Right lobe of liver (tissue), 6 donors: Measurements from ENCODE around the gene HLA-DPB1. TPM values are rescaled to one million over a fixed set of nuclear protein-coding genes. Genes with fewer than 3 reads are reported as not detected.

Experiments
- ATAC-seq, 4 donors: fragments of 200-7000 bp; cut with Tn5 transposase; one replicate each; pipeline ENCODE4 v1.9.1; 2020; ENCODE audit warnings: mild to moderate bottlenecking in 4 of 4, moderate library complexity in 4 of 4
- DNase-seq, 3 donors: peaks; one replicate each; pipeline ENCODE4 v3.0.0-alpha.2; 2020
- H3K27ac ChIP-seq, 3 donors: fragments of 200-600 bp; one replicate each; pipeline ENCODE4 v1.8.0; 2022
- H3K27me3 ChIP-seq, 2 donors: fragments of 200-600 bp; one replicate each; pipeline ENCODE4 v1.8.0; 2022
- H3K36me3 ChIP-seq, 4 donors: fragments of 200-600 bp; sonication (generic) in 1 of 4; one replicate each; pipeline versions ENCODE4 v1.5.1 to v1.8.0; 2017 to 2022; ENCODE audit warnings: control low read depth in 1 of 4
- H3K4me1 ChIP-seq, 4 donors: fragments of 200-600 bp; sonication (generic) in 1 of 4; one replicate each; pipeline versions ENCODE4 v1.5.1 to v1.8.0; 2017 to 2022; ENCODE audit warnings: control low read depth in 1 of 4
- H3K4me3 ChIP-seq, 3 donors: fragments of 200-600 bp; one replicate each; pipeline ENCODE4 v1.8.0; 2022
- H3K9me3 ChIP-seq, 4 donors: fragments of 200-600 bp; sonication (generic) in 1 of 4; one replicate each; pipeline versions ENCODE4 v1.5.1 to v1.8.0; 2017 to 2022; ENCODE audit warnings: control low read depth in 1 of 4
- POLR2A ChIP-seq: fragments of 450-650 bp; IDR thresholded peaks from one replicate; pipeline ENCODE4 v1.6.1; 2017; ENCODE audit warnings: antibody characterized with exemption, mild to moderate bottlenecking
- WGBS: methylation state at CpG from one replicate; pipeline ENCODE4 v1.1.6; 2018; ENCODE audit warnings: low coverage, low lambda C conversion rate; ENCODE audit not compliant: insufficient coverage; ENCODE audit errors: missing lambda C conversion rate; 5-methylcytosine and 5-hydroxymethylcytosine counted together
- intact Hi-C, 2 donors: fragments of 100-400 bp; cut with DNase I; formaldehyde crosslinking; loops; one replicate each; pipeline versions ENCODE4 v1.11.2 to v1.14.1; 2022
- total RNA-seq, 6 experiments: library from RNA; depleted of rRNA in 2 of 6; stranded (reverse); fragments of >200 nt in 2 of 6; fragmentation: NEBNext Ultra II Directional in 3 of 6; extraction: Animal tissue kit (Norgen Biotek cat#: 25700) in 3 of 6; gene quantifications; one replicate each; pipeline versions ENCODE4 v1.1.0 to v1.2.4, GENCODE V29; 2016 to 2023
- TF ChIP-seq, protein P1 (sequence below), 4 donors: fragments of 200-600 bp in 3 of 4; fragments of 450-650 bp in 1 of 4; IDR thresholded peaks; one replicate each; pipeline versions ENCODE4 v1.5.1 to v1.8.0; 2016 to 2022; ENCODE audit warnings: antibody characterized with exemption in 4 of 4, mild to moderate bottlenecking in 2 of 4
- donor health status: DM: no; HTN: yes; CAD: no.
- donor health status: DM: no; HTN: no; CAD: no.
- donor health status: DM: no; HTN: no; CAD: no.
- donor health status: DM: no; HTN: yes; CAD: no.
- donor health status: DM: no; HTN: yes; CAD: no.

Gene HLA-DPB1
- total RNA-seq, 6 experiments from 2014 or later, result 8.6 to 66.7 (median 23.0) TPM

- DNase-seq (peak in 1 of 3 donors; percentile 31), ATAC-seq (peak; percentile 65 to 75 (median 72))
- Histone ChIP-seq H3K27me3 (no peaks in the 10 kb centered on the region), H3K36me3 (no peaks in the 10 kb centered on the region), H3K27ac (peak within 1 kb of the TSS in 2 of 3 donors; percentile 9 to 22), H3K4me1 (no peaks in the 10 kb centered on the region), H3K4me3 (peak within 1 kb of the TSS in 1 of 3 donors; percentile 33), H3K9me3 (no peaks in the 10 kb centered on the region)
- WGBS, result 19% methylated on average over 8 of the region's 8 CpGs
- intact Hi-C loops, result no loop called here
- peak; percentile 64 for TF ChIP-seq POLR2A
- TF ChIP-seq, protein P1, sequence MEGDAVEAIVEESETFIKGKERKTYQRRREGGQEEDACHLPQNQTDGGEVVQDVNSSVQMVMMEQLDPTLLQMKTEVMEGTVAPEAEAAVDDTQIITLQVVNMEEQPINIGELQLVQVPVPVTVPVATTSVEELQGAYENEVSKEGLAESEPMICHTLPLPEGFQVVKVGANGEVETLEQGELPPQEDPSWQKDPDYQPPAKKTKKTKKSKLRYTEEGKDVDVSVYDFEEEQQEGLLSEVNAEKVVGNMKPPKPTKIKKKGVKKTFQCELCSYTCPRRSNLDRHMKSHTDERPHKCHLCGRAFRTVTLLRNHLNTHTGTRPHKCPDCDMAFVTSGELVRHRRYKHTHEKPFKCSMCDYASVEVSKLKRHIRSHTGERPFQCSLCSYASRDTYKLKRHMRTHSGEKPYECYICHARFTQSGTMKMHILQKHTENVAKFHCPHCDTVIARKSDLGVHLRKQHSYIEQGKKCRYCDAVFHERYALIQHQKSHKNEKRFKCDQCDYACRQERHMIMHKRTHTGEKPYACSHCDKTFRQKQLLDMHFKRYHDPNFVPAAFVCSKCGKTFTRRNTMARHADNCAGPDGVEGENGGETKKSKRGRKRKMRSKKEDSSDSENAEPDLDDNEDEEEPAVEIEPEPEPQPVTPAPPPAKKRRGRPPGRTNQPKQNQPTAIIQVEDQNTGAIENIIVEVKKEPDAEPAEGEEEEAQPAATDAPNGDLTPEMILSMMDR (IDR thresholded peaks at IDR 0.05), result no peak
These were observed 2.3 kb upstream of the HLA-DPB1 start, which contains the start of gene HLA-DPA1 for GRCh38 chr6:33073431-33073871. TSS of gene HLA-DPA1 (minus strand) at chr6:33073649.

DNA sequence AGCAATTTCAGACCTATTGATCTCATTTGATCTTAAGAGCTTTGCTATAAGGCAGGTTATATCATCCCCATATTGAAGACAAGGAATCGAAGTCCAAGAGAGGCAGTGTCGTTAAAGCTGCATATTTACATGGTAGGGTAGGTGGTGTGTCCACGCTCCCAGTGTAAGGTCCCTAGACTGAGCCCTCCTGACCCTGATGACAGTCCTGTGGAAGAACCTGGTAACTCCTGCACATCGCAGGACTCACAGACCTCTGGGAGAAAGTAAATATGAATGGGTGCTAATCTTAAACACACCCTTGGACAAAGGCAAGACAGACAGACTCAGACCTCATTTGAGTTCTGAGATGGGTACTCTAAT lies 602 bp upstream of the HLA-DPB1 start:
- Histone ChIP-seq H3K4me3 (no peak overlapping the region), H3K36me3 (no peaks in the 10 kb centered on the region), H3K4me1 (peaks cover 0 to 4% (median 0%) of the 10 kb centered on the region in 4 donors), H3K9me3 (no peaks in the 10 kb centered on the region), H3K27ac (peak overlapping the region in 2 of 3 donors; percentile 20 to 45), H3K27me3 (no peaks in the 10 kb centered on the region)
- intact Hi-C loops, result no loop called here
- 46% methylated on average over 4 of the region's 4 CpGs for whole genome bisulfite sequencing
- DNase-seq, result no peak
- TF ChIP-seq POLR2A, result no peak
- TF ChIP-seq, protein P1 (IDR thresholded peaks at IDR 0.05), result no peak
- no peak for ATAC-seq

GRCh38 chr6:33076406-33076934 lies 680 bp downstream of the HLA-DPB1 start:
- ATAC-seq, result no peak
- H3K36me3 ChIP-seq, result no peaks in the 10 kb centered on the region
- peak overlapping the region in 2 of 3 donors; percentile 25 to 57 for H3K27ac ChIP-seq
- H3K4me3 ChIP-seq, result peak overlapping the region; percentile 22 to 42 (median 28)
- peaks cover 0 to 7% (median 0%) of the 10 kb centered on the region in 4 donors for H3K4me1 ChIP-seq
- WGBS, result 33% methylated on average over 2 of the region's 3 CpGs
- TF ChIP-seq, protein P1 (IDR thresholded peaks at IDR 0.05), result no peak
- no peak for TF ChIP-seq POLR2A
- DNase-seq, result no peak
- H3K27me3 ChIP-seq, result no peaks in the 10 kb centered on the region
- intact Hi-C loops, result no loop called here
- no peaks in the 10 kb centered on the region for H3K9me3 ChIP-seq

- no peaks in the 10 kb centered on the region for H3K36me3 ChIP-seq
- ATAC-seq, result no peak
These were observed 2.1 kb downstream of the HLA-DPB1 start for GRCh38 chr6:33077908-33078307.

More at GRCh38 chr6:33077908-33078307, 2.1 kb downstream of the HLA-DPB1 start:
- Histone ChIP-seq H3K4me1 (peaks cover 0 to 7% (median 0%) of the 10 kb centered on the region in 4 donors), H3K4me3 (no peak overlapping the region), H3K27ac (no peak overlapping the region), H3K27me3 (no peaks in the 10 kb centered on the region), H3K9me3 (no peaks in the 10 kb centered on the region)
- no peak for DNase-seq
- intact Hi-C loops, result no loop called here
- TF ChIP-seq, protein P1 (IDR thresholded peaks at IDR 0.05), result no peak
- TF ChIP-seq POLR2A, result no peak
- WGBS, result 42% methylated on average over 5 of the region's 5 CpGs
